SK-N-SH treated with all-trans-retinoic acid at 6 μM for 48 hours (cell line): ENCODE measurements around the gene RASA2.

ENCODE experiments used
- ATAC-seq: fragments of 200-7000 bp; cut with Tn5 transposase; 3 replicates; pipeline ENCODE4 v1.9.1; 2020; ENCODE audit warnings: mild to moderate bottlenecking, moderate library complexity
- ARNTL ChIP-seq: fragments of 450-650 bp; formaldehyde crosslinking; IDR thresholded peaks from 2 replicates; pipeline ENCODE4 v1.5.0; 2020; ENCODE audit warnings: low read depth, mild to moderate bottlenecking, moderate library complexity, borderline replicate concordance
- CSDC2 ChIP-seq: fragments of 250-450 bp; sonication (Bioruptor Pico); IDR thresholded peaks from 2 replicates; pipeline ENCODE4 v1.5.0; 2020; ENCODE audit warnings: mild to moderate bottlenecking, moderate library complexity
- GLIS3 ChIP-seq: fragments of 250-450 bp; sonication (Bioruptor Pico); IDR thresholded peaks from 2 replicates; pipeline ENCODE4 v1.5.0; 2020; ENCODE audit warnings: mild to moderate bottlenecking, moderate library complexity
- ISL1 ChIP-seq: fragments of 250-450 bp; sonication (Bioruptor Pico); IDR thresholded peaks from 2 replicates; pipeline ENCODE4 v2.1.2; 2022; ENCODE audit warnings: mild to moderate bottlenecking, moderate library complexity
- OSR1 ChIP-seq: fragments of 250-450 bp; sonication (Bioruptor Pico); IDR thresholded peaks from 2 replicates; pipeline ENCODE4 v1.8.0; 2022; ENCODE audit warnings: moderate library complexity, mild to moderate bottlenecking, inconsistent platforms
- PPARA ChIP-seq: fragments of 250-450 bp; sonication (Bioruptor Pico); IDR thresholded peaks from 2 replicates; pipeline ENCODE4 v1.5.0; 2020; ENCODE audit warnings: mild to moderate bottlenecking, borderline replicate concordance
- SNAI2 ChIP-seq: fragments of 250-450 bp; sonication (Bioruptor Pico); IDR thresholded peaks from 2 replicates; pipeline ENCODE4 v1.5.0; 2020; ENCODE audit warnings: mild to moderate bottlenecking, moderate library complexity
- TCF4 ChIP-seq: fragments of 250-450 bp; sonication (Bioruptor Pico); IDR thresholded peaks from 2 replicates; pipeline ENCODE4 v1.8.0; 2021; ENCODE audit warnings: mild to moderate bottlenecking, moderate library complexity, borderline replicate concordance
- ZFP30 ChIP-seq: fragments of 450-650 bp; formaldehyde crosslinking; IDR thresholded peaks from 2 replicates; pipeline ENCODE4 v1.5.0; 2022; ENCODE audit warnings: mild to moderate bottlenecking, moderate library complexity
- ZNF565 ChIP-seq: fragments of 450-650 bp; formaldehyde crosslinking; conservative IDR thresholded peaks from 2 replicates; pipeline ENCODE4 v1.5.0; 2020; ENCODE audit warnings: low read depth, mild to moderate bottlenecking, moderate library complexity
- ZNF70 ChIP-seq: fragments of 450-650 bp; formaldehyde crosslinking; IDR thresholded peaks from 2 replicates; pipeline ENCODE4 v1.5.0; 2020; ENCODE audit warnings: mild to moderate bottlenecking, moderate library complexity
- ZNF8 ChIP-seq: fragments of 450-650 bp; formaldehyde crosslinking; IDR thresholded peaks from 2 replicates; pipeline ENCODE4 v1.5.0; 2020; ENCODE audit warnings: mild to moderate bottlenecking, moderate library complexity
- TF ChIP-seq, protein P1 (sequence below): fragments of 250-450 bp; sonication (Bioruptor Pico); IDR thresholded peaks from 2 replicates; pipeline ENCODE4 v1.8.0; 2021; ENCODE audit warnings: low read depth, mild to moderate bottlenecking, moderate library complexity, borderline replicate concordance
- TF ChIP-seq, protein P2 (sequence below): fragments of 250-450 bp; sonication (Bioruptor Pico); IDR thresholded peaks from 2 replicates; pipeline ENCODE4 v1.8.0; 2020; ENCODE audit warnings: mild to moderate bottlenecking, moderate library complexity, borderline replicate concordance
- TF ChIP-seq, protein P3 (sequence below): fragments of 250-450 bp; sonication (Bioruptor Pico); IDR thresholded peaks from 2 replicates; pipeline ENCODE4 v1.5.0; 2020; ENCODE audit warnings: mild to moderate bottlenecking, moderate library complexity
- TF ChIP-seq, protein P4 (sequence below): fragments of 250-450 bp; sonication (Bioruptor Pico); IDR thresholded peaks from 2 replicates; pipeline ENCODE4 v1.5.1; 2020; ENCODE audit warnings: low read depth, mild to moderate bottlenecking, moderate library complexity
- TF ChIP-seq, protein P5 (sequence below): fragments of 250-450 bp; sonication (Bioruptor Pico); IDR thresholded peaks from 2 replicates; pipeline ENCODE4 v1.5.1; 2021; ENCODE audit warnings: mild to moderate bottlenecking, moderate library complexity

Gene RASA2

DNA sequence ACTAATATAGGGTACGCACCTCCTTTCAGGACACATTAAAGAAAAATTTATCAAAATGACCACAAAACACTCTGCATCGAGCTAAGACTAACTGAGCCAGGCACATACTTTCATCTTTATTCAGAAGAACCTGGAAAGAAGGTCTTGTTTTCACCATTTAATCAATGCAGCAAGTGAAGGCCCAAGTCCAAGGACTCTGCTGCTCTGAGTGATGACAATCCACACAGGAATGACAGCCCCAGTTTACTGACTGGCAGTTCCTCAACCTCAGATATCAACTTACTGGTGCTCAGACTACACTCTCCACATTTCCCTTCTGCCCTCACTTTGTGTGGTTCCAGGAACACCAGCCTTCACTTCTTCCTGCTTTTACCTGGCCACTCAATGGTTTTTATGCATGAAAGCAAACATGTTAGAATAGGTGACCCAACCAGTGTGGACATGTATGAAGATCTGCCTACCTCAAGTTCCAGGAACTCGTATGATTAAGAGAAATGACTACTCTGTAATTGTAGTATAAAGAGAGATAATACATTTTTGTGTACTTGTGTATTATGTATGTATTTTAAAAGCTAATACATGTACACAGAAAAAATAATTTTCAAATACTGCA lies 29.1 kb upstream of the RASA2 start:
- TF ChIP-seq ZNF70 (CRISPR knock-in tag) (no peak), ZNF8 (CRISPR knock-in tag) (no peak), OSR1 (no peak), ZFP30 (CRISPR knock-in tag) (no peak), PPARA (no peak)
- TF ChIP-seq, protein P1, sequence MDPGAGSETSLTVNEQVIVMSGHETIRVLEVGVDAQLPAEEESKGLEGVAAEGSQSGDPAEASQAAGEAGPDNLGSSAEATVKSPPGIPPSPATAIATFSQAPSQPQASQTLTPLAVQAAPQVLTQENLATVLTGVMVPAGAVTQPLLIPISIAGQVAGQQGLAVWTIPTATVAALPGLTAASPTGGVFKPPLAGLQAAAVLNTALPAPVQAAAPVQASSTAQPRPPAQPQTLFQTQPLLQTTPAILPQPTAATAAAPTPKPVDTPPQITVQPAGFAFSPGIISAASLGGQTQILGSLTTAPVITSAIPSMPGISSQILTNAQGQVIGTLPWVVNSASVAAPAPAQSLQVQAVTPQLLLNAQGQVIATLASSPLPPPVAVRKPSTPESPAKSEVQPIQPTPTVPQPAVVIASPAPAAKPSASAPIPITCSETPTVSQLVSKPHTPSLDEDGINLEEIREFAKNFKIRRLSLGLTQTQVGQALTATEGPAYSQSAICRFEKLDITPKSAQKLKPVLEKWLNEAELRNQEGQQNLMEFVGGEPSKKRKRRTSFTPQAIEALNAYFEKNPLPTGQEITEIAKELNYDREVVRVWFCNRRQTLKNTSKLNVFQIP: no peak
- TF ChIP-seq, protein P2, sequence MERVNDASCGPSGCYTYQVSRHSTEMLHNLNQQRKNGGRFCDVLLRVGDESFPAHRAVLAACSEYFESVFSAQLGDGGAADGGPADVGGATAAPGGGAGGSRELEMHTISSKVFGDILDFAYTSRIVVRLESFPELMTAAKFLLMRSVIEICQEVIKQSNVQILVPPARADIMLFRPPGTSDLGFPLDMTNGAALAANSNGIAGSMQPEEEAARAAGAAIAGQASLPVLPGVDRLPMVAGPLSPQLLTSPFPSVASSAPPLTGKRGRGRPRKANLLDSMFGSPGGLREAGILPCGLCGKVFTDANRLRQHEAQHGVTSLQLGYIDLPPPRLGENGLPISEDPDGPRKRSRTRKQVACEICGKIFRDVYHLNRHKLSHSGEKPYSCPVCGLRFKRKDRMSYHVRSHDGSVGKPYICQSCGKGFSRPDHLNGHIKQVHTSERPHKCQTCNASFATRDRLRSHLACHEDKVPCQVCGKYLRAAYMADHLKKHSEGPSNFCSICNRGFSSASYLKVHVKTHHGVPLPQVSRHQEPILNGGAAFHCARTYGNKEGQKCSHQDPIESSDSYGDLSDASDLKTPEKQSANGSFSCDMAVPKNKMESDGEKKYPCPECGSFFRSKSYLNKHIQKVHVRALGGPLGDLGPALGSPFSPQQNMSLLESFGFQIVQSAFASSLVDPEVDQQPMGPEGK (CRISPR knock-in tag): no peak
- TF ChIP-seq, protein P3, sequence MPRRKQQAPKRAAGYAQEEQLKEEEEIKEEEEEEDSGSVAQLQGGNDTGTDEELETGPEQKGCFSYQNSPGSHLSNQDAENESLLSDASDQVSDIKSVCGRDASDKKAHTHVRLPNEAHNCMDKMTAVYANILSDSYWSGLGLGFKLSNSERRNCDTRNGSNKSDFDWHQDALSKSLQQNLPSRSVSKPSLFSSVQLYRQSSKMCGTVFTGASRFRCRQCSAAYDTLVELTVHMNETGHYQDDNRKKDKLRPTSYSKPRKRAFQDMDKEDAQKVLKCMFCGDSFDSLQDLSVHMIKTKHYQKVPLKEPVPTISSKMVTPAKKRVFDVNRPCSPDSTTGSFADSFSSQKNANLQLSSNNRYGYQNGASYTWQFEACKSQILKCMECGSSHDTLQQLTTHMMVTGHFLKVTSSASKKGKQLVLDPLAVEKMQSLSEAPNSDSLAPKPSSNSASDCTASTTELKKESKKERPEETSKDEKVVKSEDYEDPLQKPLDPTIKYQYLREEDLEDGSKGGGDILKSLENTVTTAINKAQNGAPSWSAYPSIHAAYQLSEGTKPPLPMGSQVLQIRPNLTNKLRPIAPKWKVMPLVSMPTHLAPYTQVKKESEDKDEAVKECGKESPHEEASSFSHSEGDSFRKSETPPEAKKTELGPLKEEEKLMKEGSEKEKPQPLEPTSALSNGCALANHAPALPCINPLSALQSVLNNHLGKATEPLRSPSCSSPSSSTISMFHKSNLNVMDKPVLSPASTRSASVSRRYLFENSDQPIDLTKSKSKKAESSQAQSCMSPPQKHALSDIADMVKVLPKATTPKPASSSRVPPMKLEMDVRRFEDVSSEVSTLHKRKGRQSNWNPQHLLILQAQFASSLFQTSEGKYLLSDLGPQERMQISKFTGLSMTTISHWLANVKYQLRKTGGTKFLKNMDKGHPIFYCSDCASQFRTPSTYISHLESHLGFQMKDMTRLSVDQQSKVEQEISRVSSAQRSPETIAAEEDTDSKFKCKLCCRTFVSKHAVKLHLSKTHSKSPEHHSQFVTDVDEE (CRISPR knock-in tag): no peak

DNA sequence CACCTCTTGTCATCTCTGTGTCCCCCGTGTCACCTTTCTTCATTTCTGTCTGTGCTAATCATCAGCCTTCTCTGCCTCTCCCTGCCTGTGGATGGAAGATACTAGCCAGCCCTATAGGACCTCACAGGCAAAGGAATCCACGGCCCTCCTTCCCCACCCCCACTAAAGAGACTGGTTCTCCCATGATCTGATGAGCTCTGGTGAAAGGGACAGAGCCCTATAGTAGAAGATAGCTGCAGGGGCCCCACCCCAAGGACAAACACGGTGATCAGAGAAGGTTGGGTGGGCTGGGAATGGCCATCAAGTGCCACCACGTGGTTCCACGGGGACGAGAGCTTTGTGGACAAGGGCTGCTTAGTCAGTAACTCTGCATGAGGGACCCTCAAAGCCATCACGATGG lies 27.8 kb upstream of the RASA2 start:
- ATAC-seq: no peak
- TF ChIP-seq TCF4 (CRISPR knock-in tag) (no peak), ZFP30 (CRISPR knock-in tag) (no peak), GLIS3 (CRISPR knock-in tag) (no peak), CSDC2 (no peak), ZNF565 (CRISPR knock-in tag) (no peak), ISL1 (CRISPR knock-in tag) (no peak), ZNF8 (CRISPR knock-in tag) (no peak), ARNTL (no peak), SNAI2 (CRISPR knock-in tag) (no peak)
- TF ChIP-seq, protein P4, sequence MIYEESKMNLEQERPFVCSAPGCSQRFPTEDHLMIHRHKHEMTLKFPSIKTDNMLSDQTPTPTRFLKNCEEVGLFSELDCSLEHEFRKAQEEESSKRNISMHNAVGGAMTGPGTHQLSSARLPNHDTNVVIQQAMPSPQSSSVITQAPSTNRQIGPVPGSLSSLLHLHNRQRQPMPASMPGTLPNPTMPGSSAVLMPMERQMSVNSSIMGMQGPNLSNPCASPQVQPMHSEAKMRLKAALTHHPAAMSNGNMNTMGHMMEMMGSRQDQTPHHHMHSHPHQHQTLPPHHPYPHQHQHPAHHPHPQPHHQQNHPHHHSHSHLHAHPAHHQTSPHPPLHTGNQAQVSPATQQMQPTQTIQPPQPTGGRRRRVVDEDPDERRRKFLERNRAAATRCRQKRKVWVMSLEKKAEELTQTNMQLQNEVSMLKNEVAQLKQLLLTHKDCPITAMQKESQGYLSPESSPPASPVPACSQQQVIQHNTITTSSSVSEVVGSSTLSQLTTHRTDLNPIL: no peak
- TF ChIP-seq, protein P2 (CRISPR knock-in tag): no peak
- TF ChIP-seq, protein P5, sequence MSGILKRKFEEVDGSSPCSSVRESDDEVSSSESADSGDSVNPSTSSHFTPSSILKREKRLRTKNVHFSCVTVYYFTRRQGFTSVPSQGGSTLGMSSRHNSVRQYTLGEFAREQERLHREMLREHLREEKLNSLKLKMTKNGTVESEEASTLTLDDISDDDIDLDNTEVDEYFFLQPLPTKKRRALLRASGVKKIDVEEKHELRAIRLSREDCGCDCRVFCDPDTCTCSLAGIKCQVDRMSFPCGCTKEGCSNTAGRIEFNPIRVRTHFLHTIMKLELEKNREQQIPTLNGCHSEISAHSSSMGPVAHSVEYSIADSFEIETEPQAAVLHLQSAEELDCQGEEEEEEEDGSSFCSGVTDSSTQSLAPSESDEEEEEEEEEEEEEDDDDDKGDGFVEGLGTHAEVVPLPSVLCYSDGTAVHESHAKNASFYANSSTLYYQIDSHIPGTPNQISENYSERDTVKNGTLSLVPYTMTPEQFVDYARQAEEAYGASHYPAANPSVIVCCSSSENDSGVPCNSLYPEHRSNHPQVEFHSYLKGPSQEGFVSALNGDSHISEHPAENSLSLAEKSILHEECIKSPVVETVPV (CRISPR knock-in tag): no peak
- TF ChIP-seq, protein P3 (CRISPR knock-in tag): no peak

More for the DNA sequence above, 29.1 kb upstream of the RASA2 start:
- ATAC-seq: no peak
